GM21619 (cell line): ENCODE measurements around the gene TSNAXIP1.

Experiments
- ATAC-seq: cut with Tn5 transposase; IDR thresholded peaks from one replicate; pipeline ENCODE4 v1.9.1; 2021; ENCODE audit not compliant: unreplicated experiment

TSNAXIP1 gene

DNA sequence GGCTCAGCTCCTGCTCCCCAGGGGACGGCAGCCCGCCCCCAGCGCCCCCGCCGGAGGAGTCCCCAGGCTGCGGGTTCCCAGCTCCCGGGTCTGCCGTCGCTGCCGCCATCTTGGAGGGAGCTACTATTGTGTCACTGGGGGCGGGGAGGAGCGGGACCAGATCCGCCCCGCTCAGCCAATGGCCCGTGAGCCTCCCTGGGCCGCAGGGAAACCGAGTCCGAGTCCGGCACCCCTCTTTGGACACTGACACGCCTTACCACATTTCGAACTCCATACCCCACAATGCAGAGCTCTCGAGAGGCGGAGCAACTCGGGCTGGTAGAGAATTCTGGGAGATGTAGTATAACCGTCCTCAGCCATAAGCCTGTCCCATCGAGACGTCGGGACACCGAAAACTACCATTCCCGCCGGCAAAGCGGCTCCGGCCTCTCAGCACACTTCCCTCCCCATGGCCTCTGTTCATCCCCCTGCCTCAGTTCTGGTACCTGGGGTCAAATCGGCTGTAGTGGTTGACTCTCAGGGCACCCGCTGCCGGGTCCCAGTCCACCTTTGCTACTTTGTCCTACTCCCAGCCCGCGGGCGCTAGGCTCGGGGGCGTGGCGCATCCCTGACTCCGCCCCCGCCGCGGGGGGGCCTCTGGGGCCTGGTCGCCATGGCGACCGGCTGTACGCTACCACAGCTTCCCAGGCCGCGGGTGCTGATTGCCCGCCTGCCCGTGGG lies at the start of gene TSNAXIP1, which contains the start of gene RANBP10:
Gene TSNAXIP1 (plus strand): TSS at position 462 of the 720 bp plus-strand sequence. CDS start 261 bp downstream, outside the sequence.
Gene RANBP10 (minus strand): TSS at position 133 of the 720 bp plus-strand sequence. CDS start 24 bp downstream, at position 109.
- peak; percentile 90 for ATAC-seq

- no peak for ATAC-seq
Measured at GRCh38 chr16:67758006-67758405, 48.7 kb upstream of the TSNAXIP1 start.

- no peak for ATAC-seq
Measured at GRCh38 chr16:67758966-67759365, 47.7 kb upstream of the TSNAXIP1 start.

DNA sequence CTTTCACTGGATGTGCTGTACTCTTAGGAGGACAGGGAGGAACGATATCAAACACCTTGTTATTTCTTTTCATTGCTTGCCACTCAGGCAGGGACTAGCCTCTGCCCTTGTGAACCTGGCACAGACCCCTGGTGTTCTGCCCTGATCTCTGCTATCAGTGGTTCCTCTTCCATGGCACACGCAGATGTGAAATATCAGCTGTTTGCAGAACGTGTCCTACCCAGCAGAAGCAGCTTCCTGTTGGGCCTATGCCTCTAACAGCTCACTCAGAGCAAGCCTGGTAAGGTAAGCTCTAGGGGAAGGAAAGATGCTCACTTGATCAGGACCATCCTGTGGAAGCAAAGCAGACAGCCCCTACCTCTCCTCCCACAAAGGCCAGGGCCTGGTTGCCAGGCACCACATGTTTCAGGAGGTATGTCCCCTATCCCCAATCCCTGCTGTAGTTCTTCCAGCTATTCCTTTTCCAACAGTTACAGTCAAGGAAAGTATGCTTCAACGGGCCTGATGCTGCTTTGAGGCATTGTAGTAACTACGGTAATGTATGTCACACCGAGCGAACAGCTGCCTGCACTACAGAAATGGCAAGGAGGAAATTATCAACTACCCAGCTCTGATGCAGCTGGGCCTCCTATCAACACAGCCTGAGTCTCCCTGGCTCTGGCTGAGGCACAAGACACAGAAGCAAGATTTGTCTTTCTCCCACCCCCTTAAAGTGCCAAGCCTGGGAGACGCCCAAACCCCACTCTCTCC lies 46.3 kb upstream of the TSNAXIP1 start:
- ATAC-seq = no peak

DNA sequence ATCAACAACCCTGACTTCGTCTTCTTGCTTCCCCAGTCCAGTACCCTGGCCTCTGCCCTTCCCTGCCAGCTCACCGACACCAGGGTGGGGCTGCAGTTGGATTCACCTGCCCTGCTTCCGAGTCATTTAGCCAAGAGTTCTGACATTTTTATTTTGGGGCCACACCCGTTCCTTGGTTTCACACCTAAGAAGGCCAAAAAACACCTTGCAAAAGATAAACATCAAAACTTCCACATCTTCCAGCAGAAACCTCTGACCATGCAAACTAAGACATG lies 45.8 kb upstream of the TSNAXIP1 start:
- ATAC-seq = no peak

- no peak for ATAC-seq
Measured at GRCh38 chr16:67761924-67762323, 44.8 kb upstream of the TSNAXIP1 start.

DNA sequence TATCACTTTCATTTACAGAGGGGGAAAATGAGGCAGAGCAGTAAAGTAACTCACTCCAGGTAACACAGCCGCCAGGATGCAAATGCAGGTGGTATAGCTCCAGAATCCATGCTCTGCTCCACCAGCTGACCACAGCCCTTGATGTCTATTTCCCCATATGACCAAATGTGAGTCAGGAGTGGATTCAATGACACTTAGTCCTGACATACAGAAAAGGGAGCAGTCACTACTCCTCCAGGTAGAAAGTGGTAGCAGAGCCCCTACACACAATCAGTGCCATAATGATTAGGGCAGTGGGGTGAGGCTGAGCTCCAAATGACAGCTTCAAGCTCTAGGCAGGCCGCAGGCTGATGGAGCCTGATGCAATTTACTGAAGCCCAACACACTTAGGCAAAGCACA lies 44.3 kb upstream of the TSNAXIP1 start:
- ATAC-seq = no peak

GRCh38 chr16:67763066-67763465 lies 43.6 kb upstream of the TSNAXIP1 start:
- ATAC-seq = no peak

DNA sequence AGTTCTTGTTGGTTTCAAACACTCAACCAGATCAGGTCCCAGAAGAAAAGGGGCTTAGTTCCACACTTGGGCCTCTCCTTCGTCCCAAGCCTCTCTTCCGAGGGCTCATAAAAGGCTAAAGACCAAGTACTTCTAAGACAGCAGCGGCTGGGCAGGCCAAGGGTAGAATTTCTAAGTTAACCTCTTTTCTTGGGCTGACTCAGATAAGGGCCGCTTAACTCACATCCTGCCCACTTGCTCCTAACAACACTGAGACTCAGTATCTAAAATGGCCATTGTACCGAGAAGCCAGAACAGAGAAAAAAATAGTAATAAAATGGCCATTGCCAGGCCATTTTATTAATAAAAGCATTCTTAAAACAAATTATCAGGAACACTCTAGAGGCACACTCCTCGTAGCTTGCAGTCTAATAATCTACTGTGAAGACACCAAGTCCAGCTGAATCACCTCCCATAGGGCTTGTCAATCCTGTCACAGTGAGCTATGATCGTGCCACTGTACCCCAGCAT lies 42.5 kb upstream of the TSNAXIP1 start:
- no peak for ATAC-seq

DNA sequence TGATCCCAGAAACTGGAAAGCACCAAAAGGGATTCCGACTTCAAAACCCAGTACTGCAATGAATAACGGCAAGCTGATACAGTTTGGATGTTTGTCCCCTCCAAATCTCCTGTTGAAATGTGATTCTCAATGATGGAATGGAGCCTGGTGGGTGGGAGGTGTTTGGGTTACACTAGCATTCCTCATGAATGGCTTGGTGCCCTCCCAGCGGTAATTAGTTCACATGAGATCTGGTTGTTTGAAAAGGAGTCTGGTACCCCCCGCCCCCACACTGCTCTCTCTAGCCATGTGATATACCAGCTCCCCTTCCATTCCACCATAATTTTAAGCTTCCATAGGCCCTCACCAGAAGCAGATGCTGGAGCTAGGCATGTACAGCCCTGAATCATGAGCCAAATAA lies 40.4 kb upstream of the TSNAXIP1 start:
- ATAC-seq = no peak

DNA sequence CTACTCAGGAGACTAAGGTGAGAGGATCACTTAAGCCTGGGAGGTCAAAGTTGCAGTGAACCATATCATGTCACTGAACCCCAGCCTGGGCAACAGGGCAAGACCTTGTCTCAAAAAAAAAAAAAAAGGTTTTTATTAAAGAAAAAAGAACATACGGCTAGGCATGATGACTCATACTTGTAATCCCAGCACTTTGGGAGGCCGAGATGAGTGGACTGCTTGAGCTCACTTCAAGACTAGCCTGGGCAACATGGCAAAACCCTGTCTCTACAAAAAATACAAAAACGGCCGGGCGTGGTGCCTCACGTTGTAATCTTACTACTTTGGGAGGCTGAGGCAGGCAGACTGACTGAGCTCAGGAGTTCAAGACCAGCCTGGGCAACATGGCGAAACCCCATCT lies 38.7 kb upstream of the TSNAXIP1 start:
- no peak for ATAC-seq

DNA sequence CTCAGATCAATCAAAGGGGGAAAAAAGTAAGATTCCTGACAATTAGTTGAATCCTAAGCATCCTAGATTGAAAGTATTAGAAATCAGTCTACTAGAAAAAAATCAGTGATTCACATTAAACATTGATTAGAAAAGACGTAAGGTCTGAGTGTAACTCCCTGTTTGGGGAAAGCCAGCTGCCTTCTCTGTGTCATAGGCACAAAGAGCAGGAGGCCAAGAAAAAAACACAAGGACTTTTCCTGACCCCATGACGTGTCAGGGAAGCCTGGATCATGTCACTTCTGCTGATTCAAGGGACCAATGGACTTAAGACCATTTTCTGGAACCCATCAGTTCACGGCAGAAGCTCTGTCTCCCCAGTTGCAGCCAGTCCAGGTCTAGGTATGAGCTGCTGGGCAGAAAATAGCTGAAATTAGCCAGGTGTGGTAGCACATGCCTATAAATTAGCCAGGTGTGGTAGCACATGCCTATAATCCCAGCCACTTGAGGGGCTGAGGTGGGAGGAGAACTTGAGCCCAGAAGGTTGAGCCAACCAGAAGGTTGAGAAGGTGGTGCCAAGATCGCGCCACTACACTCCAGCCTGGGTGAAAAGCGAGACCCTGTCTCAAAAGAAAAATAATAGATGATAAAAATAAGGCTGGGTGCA lies 36.2 kb upstream of the TSNAXIP1 start:
- no peak for ATAC-seq

DNA sequence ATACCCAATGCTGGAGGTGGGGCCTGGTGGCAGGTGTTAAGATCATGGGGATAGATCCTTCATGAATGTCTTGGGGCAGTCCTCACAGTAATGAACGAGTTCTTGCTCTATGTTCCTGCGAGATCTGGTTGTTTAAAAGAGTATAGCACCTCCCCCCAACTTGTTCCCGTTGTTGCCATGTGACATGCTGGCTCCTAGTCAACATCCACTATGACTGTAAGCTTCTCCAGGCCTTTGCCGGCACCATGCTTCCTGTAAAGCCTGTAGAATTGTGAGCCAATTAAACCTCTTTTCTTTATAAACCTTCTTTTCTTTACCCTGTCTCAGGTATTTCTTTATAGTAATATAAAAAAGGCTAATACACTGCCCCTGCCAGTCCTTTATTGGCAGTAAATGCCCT lies 33.6 kb upstream of the TSNAXIP1 start:
- ATAC-seq = no peak

- ATAC-seq = no peak
Measured at GRCh38 chr16:67773569-67774456, 32.9 kb upstream of the TSNAXIP1 start.

GRCh38 chr16:67774457-67774853 lies 32.2 kb upstream of the TSNAXIP1 start:
- ATAC-seq = no peak

GRCh38 chr16:67775273-67775672 lies 31.4 kb upstream of the TSNAXIP1 start:
- no peak for ATAC-seq

GRCh38 chr16:67779256-67780014 lies 27.3 kb upstream of the TSNAXIP1 start:
- no peak for ATAC-seq

- no peak for ATAC-seq
Measured at GRCh38 chr16:67780847-67781564, 25.7 kb upstream of the TSNAXIP1 start.

GRCh38 chr16:67781565-67781921 lies 25.1 kb upstream of the TSNAXIP1 start:
- no peak for ATAC-seq
